ENCODE measurements around the gene FOCAD.

Gene FOCAD

GRCh38 chr9:20681467-20681866, 2.6 kb upstream of the FOCAD start:
- intact Hi-C loops (cut with DNase I): loop anchor here (5.0 kb wide), 1 partner anchor 59 kb away; the partner anchor contains the start of gene MLLT3

GRCh38 chr9:20683351-20684034, 566 bp upstream of the FOCAD start:
- intact Hi-C loops (cut with DNase I): loop anchor here (5.0 kb wide), 1 partner anchor 61 kb away; the partner anchor contains the start of gene MLLT3
- peak in 8 of 10 donors; percentile 21 to 88 (median 34) for DNase-seq

More at GRCh38 chr9:20681467-20681866, 2.6 kb upstream of the FOCAD start:
- no peak for DNase-seq

- intact Hi-C loops (cut with DNase I): loop anchor here (5.0 kb wide), 1 partner anchor 63 kb away; the partner anchor contains the start of gene MLLT3
- DNase-seq: no peak
Measured at GRCh38 chr9:20684875-20685696, 1.0 kb downstream of the FOCAD start.

- DNase-seq: no peak
Measured at GRCh38 chr9:20685769-20686168, 1.7 kb downstream of the FOCAD start.

GRCh38 chr9:20689833-20690232, 5.8 kb downstream of the FOCAD start:
- intact Hi-C loops (cut with DNase I): no loop called here
- no peak for DNase-seq

More at GRCh38 chr9:20685769-20686168, 1.7 kb downstream of the FOCAD start:
- intact Hi-C loops (cut with DNase I): no loop called here

- no peak for DNase-seq
- intact Hi-C loops (cut with DNase I): no loop called here
Measured at GRCh38 chr9:20692554-20692953, 8.5 kb downstream of the FOCAD start.

- intact Hi-C loops (cut with DNase I): no loop called here
- DNase-seq: no peak
Measured at GRCh38 chr9:20693068-20693467, 9.0 kb downstream of the FOCAD start.

GRCh38 chr9:20694248-20694647, 10.2 kb downstream of the FOCAD start:
- intact Hi-C loops (cut with DNase I): no loop called here
- no peak for DNase-seq

- no peak for DNase-seq
- intact Hi-C loops (cut with DNase I): no loop called here
Measured at GRCh38 chr9:20697021-20697719, 13.1 kb downstream of the FOCAD start.

- intact Hi-C loops (cut with DNase I): no loop called here
- DNase-seq: no peak
Measured at GRCh38 chr9:20698782-20699181, 14.7 kb downstream of the FOCAD start.

- no peak for DNase-seq
- intact Hi-C loops (cut with DNase I): no loop called here
Measured at GRCh38 chr9:20701060-20701459, 17.0 kb downstream of the FOCAD start.

GRCh38 chr9:20702570-20702969, 18.5 kb downstream of the FOCAD start:
- no peak for DNase-seq
- intact Hi-C loops (cut with DNase I): no loop called here

- intact Hi-C loops (cut with DNase I): no loop called here
- DNase-seq: no peak
Measured at GRCh38 chr9:20703146-20703545, 19.1 kb downstream of the FOCAD start.

- intact Hi-C loops (cut with DNase I): no loop called here
- DNase-seq: no peak
Measured at GRCh38 chr9:20707708-20708107, 23.6 kb downstream of the FOCAD start.

- no peak for DNase-seq
- intact Hi-C loops (cut with DNase I): no loop called here
Measured at GRCh38 chr9:20713172-20713571, 29.1 kb downstream of the FOCAD start.

GRCh38 chr9:20714442-20715415, 30.7 kb downstream of the FOCAD start:
- intact Hi-C loops (cut with DNase I): no loop called here
- no peak for DNase-seq

GRCh38 chr9:20722221-20722620, 38.2 kb downstream of the FOCAD start:
- DNase-seq: peak in 1 of 10 donors; percentile 10
- intact Hi-C loops (cut with DNase I): no loop called here

- intact Hi-C loops (cut with DNase I): no loop called here
- DNase-seq: no peak
Measured at GRCh38 chr9:20725675-20726074, 41.6 kb downstream of the FOCAD start.

- no peak for DNase-seq
- intact Hi-C loops (cut with DNase I): no loop called here
Measured at GRCh38 chr9:20726144-20726543, 42.1 kb downstream of the FOCAD start.
